GM12864 (cell line): ENCODE data around the gene CCDC170.

Experiments used
- DNase-seq: peaks from one replicate; pipeline ENCODE4 v3.0.0-alpha.2; 2011; ENCODE audit warnings: low read depth
- H3K4me3 ChIP-seq: 2 replicates; pipeline ENCODE4 v1.5.1; 2011; ENCODE audit warnings: mild to moderate bottlenecking, low read depth, low read length, control low read depth
- CTCF ChIP-seq: IDR thresholded peaks from 2 replicates; pipeline ENCODE4 v1.5.1; 2011; ENCODE audit warnings: low read depth, mild to moderate bottlenecking, moderate library complexity, low read length, control low read depth, inconsistent platforms; ENCODE audit errors: missing control alignments

Gene CCDC170

GRCh38 chr6:151624900-151625536 lies 131.2 kb downstream of the CCDC170 start:
- no peak for DNase-seq
- no peak overlapping the region for H3K4me3 ChIP-seq
- TF ChIP-seq CTCF: no peak

DNA sequence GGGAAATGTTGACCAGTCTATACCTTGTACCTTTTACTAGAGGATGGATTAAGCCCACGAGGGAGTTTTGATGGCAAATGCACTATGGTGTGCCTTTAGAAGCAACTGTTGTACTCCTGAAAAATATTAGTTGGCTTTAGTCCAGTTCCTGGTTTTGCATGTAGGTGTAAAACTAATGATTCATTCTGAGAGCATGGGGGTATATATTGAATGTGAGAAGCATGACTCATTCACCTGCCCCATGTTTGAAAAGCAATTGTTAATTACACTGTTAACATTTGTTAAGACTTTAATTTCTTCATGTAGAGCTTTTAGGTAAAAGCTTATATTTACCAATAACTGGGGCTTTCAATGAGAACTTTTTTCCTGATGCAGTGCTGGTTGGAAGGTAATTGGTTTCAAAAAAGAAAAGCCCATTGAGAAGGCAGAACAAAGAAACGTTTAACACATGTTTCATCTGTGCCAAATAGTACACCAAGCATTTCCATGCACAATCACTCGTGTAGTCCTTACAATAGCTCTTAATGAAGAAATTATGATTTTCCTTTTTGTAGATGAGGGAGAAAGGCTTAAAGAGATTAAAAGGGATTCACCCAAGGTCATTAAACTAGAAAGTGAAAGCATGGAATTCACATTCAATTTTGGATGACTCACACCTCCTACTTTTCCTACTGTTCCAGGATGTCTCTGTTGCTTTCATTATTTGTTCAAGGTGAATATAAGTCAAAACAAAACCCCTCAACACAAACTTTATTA lies 134.1 kb downstream of the CCDC170 start:
- no peak for DNase-seq
- TF ChIP-seq CTCF: no peak
- no peak overlapping the region for H3K4me3 ChIP-seq

DNA sequence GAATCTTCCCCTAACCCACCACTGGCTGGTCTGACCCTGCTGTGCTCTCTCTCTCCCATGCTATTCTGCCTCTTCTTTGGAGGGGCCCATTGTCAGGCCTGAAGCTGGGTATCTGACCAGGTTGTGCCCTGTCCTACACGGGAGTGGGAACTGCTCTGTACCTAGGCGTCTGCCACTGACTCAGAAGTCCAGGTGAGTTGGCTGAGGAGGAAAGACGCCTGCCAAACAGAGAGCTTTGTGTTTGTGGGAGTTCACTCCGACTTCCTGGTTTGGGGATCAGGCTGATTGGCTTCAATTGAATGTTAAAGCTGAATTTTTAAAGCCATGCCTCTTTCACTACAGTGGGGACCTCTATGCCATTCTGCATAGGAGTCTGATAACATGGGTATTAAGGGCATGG lies 136.0 kb downstream of the CCDC170 start:
- DNase-seq: no peak
- no peak for TF ChIP-seq CTCF

GRCh38 chr6:151630387-151630786 lies 136.6 kb downstream of the CCDC170 start:
- H3K4me3 ChIP-seq: no peak overlapping the region
- TF ChIP-seq CTCF: no peak
- DNase-seq: no peak

More for the DNA sequence above, 136.0 kb downstream of the CCDC170 start:
- no peak overlapping the region for H3K4me3 ChIP-seq

DNA sequence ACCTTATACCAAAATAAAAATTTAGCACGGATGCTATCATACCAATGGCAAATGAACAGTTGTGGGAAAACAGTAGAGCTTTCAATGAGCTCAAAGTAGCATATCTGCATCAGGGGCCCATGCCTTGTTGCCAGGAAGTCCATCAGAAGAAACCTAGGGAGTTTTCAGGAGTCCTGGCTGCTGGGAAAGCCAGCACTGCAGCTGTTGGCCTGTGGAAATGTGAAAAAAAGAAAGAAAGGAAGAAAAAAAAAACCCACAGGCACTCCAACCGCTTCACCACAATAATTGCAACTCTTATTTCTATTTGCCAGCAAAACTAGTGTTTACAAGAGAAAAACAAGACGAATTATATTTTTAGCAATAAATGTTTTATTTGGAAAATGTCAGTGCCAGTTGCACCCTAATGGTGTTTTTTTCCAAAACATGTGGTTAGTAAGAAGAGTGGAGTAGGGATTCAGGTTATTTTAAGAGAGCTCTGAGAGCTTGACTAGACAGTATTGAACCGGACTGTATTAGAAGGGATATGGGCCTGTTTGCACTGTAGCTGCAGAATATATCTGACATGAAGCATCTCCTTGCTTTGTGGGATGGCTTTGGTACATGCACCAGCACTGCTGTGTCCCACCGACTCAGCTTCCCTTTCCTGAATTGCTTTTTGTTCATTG lies 137.3 kb downstream of the CCDC170 start:
- no peak for DNase-seq
- no peak for TF ChIP-seq CTCF
- H3K4me3 ChIP-seq: no peak overlapping the region

- TF ChIP-seq CTCF: no peak
- no peak overlapping the region for H3K4me3 ChIP-seq
- no peak for DNase-seq
Observed at GRCh38 chr6:151632415-151632987, 138.7 kb downstream of the CCDC170 start.
